Nephron progenitor cell (in vitro differentiated cells): Measurements from ENCODE around the gene MRPS12.

Experiments used
- DNase-seq: peaks from one replicate; pipeline ENCODE4 v3.0.0; 2021
- H3K27ac Mint-ChIP-seq: 2 replicates; pipeline ENCODE4 v1.8.0; 2021; ENCODE audit warnings: mild to moderate bottlenecking, moderate library complexity, mixed read lengths
- H3K27me3 Mint-ChIP-seq: 2 replicates; pipeline ENCODE4 v1.8.0; 2021; ENCODE audit warnings: mild to moderate bottlenecking, low read depth, mixed read lengths; ENCODE audit not compliant: poor library complexity
- H3K36me3 Mint-ChIP-seq: 2 replicates; pipeline ENCODE4 v1.8.0; 2021; ENCODE audit warnings: low read depth, mixed read lengths
- H3K4me1 Mint-ChIP-seq: 2 replicates; pipeline ENCODE4 v1.8.0; 2021; ENCODE audit warnings: mixed read lengths
- H3K4me3 Mint-ChIP-seq: 2 replicates; pipeline ENCODE4 v1.8.0; 2021; ENCODE audit warnings: mild to moderate bottlenecking, moderate library complexity, mixed read lengths
- H3K9me3 Mint-ChIP-seq: 2 replicates; pipeline ENCODE4 v1.8.0; 2021; ENCODE audit warnings: mild to moderate bottlenecking, moderate library complexity, mixed read lengths
- CTCF ChIP-seq: fragments of 200-600 bp; sonication (generic); IDR thresholded peaks from 2 replicates; pipeline ENCODE4 v1.5.0; 2021; ENCODE audit warnings: antibody characterized with exemption

Gene MRPS12

GRCh38 chr19:38891771-38892170 is 39.0 kb upstream of the MRPS12 start:
- no peak for DNase-seq
- Mint-ChIP-seq H3K4me3 (no peak overlapping the region), H3K27ac (no peak overlapping the region), H3K9me3 (no peaks in the 10 kb centered on the region), H3K4me1 (peaks cover 5% of the 10 kb centered on the region), H3K36me3 (no peaks in the 10 kb centered on the region), H3K27me3 (peaks cover 1% of the 10 kb centered on the region)
- TF ChIP-seq CTCF: no peak

- Mint-ChIP-seq H3K4me3 (no peak overlapping the region), H3K27me3 (peaks cover 3% of the 10 kb centered on the region), H3K4me1 (peaks cover 10% of the 10 kb centered on the region), H3K36me3 (no peaks in the 10 kb centered on the region), H3K9me3 (no peaks in the 10 kb centered on the region), H3K27ac (peak overlapping the region; percentile 64)
- TF ChIP-seq CTCF: no peak
- DNase-seq: no peak
Observed at GRCh38 chr19:38892841-38893240, 37.9 kb upstream of the MRPS12 start.

GRCh38 chr19:38893341-38893771 is 37.4 kb upstream of the MRPS12 start:
- DNase-seq: no peak
- TF ChIP-seq CTCF: no peak
- Mint-ChIP-seq H3K27me3 (peaks cover 3% of the 10 kb centered on the region), H3K27ac (no peak overlapping the region), H3K4me3 (no peak overlapping the region), H3K9me3 (no peaks in the 10 kb centered on the region), H3K4me1 (peaks cover 16% of the 10 kb centered on the region), H3K36me3 (no peaks in the 10 kb centered on the region)

DNA sequence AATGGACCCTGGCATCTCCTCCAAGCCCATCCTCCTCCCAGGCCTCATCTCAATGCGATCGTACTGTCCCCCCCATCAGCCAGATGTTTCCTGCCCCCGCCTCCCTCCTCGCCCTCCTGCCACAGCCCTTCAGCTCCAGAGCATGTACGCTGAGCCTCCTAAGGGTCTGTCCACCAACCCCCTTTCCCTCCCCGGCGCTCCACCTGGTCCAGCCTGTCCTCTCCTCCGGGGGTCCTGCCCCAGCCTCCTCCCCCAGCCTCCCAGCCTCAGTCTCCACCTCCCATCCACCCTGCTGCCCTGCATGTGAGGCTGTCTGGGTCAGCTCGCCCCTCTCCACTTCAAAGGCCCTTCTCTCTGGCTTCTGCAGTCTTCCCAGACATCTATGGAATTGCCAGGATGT is 35.8 kb upstream of the MRPS12 start:
- Mint-ChIP-seq H3K27ac (no peak overlapping the region), H3K4me3 (no peak overlapping the region)

DNA sequence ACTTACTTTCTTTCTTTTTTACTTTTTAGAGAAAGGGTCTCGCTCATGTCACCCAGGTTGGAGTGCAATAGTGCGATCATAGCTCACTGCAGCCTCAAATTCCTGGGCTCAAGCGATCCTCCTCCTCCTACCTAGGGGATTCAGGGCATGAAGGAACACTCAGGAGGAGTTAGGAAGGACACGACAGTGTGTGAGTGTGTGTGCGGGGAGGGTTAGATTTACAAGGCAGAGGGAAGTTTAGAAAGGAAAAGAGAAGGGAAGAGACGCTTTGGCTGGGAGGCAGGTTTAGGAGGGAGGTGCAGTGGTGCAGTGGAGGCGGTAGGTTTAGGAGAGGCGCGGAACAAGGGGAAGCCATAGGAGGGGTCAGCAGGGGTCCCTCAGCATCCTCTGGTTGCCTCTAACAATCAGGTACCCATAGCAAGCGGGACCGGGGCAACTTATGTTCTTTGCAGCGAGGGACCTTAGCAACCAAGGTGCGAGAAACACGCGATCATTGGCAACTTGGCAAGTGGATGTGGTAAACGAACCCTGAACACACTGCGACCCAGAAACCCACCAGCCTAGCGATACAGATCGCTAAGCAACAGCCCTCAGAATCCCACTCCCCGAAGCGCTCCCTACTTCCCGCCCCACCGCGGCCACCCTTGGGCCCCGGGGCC is 31.8 kb upstream of the MRPS12 start:
- no peak overlapping the region for H3K27ac Mint-ChIP-seq
- peaks cover 17% of the 10 kb centered on the region for H3K9me3 Mint-ChIP-seq
- peak; percentile 18 for DNase-seq

More for the DNA sequence above, 35.8 kb upstream of the MRPS12 start:
- Mint-ChIP-seq H3K4me1 (peaks cover 28% of the 10 kb centered on the region), H3K9me3 (no peaks in the 10 kb centered on the region), H3K27me3 (peaks cover 3% of the 10 kb centered on the region), H3K36me3 (no peaks in the 10 kb centered on the region)
- TF ChIP-seq CTCF: no peak
- no peak for DNase-seq

More for the DNA sequence above, 31.8 kb upstream of the MRPS12 start:
- TF ChIP-seq CTCF: no peak
- H3K4me1 Mint-ChIP-seq: peaks cover 44% of the 10 kb centered on the region
- peaks cover 3% of the 10 kb centered on the region for H3K27me3 Mint-ChIP-seq
- peaks cover 12% of the 10 kb centered on the region for H3K36me3 Mint-ChIP-seq
- peak overlapping the region; percentile 88 for H3K4me3 Mint-ChIP-seq
